Activated CD4-positive, alpha-beta memory T cell treated with anti-CD3 and anti-CD28 coated beads, Interleukin-2, amount 10 ng/mL, durations not matched to agents 7 days and 5 days (primary cell): ENCODE results near the gene COMMD1. TPM values are rescaled to one million over a fixed set of nuclear protein-coding genes. Genes with fewer than 3 reads are reported as not detected.
"Not testable (repeated sequence)": the region's sequence is repeated elsewhere in the genome, so short reads cannot be mapped to it uniquely, and the experiment has no call there.

Experiments used
- CTCF ChIA-PET: fragments of 350-600 bp; sonication (Branson Sonifier 250); formaldehyde crosslinking; loops from one replicate; lab custom pipeline; 2021; ENCODE audit warnings: antibody characterized with exemption, inconsistent platforms; lab: Charles Lee
- POLR2A ChIA-PET: fragments of 350-600 bp; sonication (Branson Sonifier 250); formaldehyde crosslinking; loops from one replicate; lab custom pipeline; 2021; ENCODE audit warnings: antibody characterized with exemption; lab: Charles Lee
- DNase-seq: peaks from one replicate; pipeline ENCODE4 v3.0.0-alpha.2; 2020
- H3K27ac Mint-ChIP-seq: one replicate; pipeline ENCODE4 v1.8.0; 2021; ENCODE audit warnings: mild to moderate bottlenecking, mixed read lengths
- H3K27me3 Mint-ChIP-seq: one replicate; pipeline ENCODE4 v1.8.0; 2021; ENCODE audit warnings: mixed read lengths
- H3K36me3 Mint-ChIP-seq: one replicate; pipeline ENCODE4 v1.8.0; 2021; ENCODE audit warnings: low read depth, mixed read lengths
- H3K4me1 Mint-ChIP-seq: one replicate; pipeline ENCODE4 v1.8.0; 2021; ENCODE audit warnings: mixed read lengths
- H3K4me3 Mint-ChIP-seq: one replicate; pipeline ENCODE4 v1.8.0; 2021; ENCODE audit warnings: mild to moderate bottlenecking, mixed read lengths
- H3K9me3 Mint-ChIP-seq: one replicate; pipeline ENCODE4 v1.8.0; 2021; ENCODE audit warnings: mixed read lengths
- total RNA-seq, 2 experiments: library from RNA; stranded (reverse); gene quantifications; one replicate each; pipeline ENCODE4 v1.2.3, GENCODE V29; 2021

COMMD1 gene
- total RNA-seq, 2 experiments from 2014 or later, result 25.4 to 26.9 TPM

- ChIA-PET CTCF (no interaction called here), POLR2A (no interaction called here)
- DNase-seq, result no peak
- Mint-ChIP-seq H3K36me3 (no peaks in the 10 kb centered on the region), H3K4me3 (no peak overlapping the region), H3K4me1 (no peaks in the 10 kb centered on the region), H3K27me3 (no peaks in the 10 kb centered on the region), H3K9me3 (no peaks in the 10 kb centered on the region), H3K27ac (no peak overlapping the region)
These were observed 124.4 kb downstream of the COMMD1 start for GRCh38 chr2:62029910-62030309.

GRCh38 chr2:62030902-62031301 is 125.4 kb downstream of the COMMD1 start:
- Mint-ChIP-seq H3K27ac (no peak overlapping the region), H3K4me3 (no peak overlapping the region), H3K4me1 (no peaks in the 10 kb centered on the region), H3K9me3 (no peaks in the 10 kb centered on the region), H3K36me3 (no peaks in the 10 kb centered on the region), H3K27me3 (no peaks in the 10 kb centered on the region)
- DNase-seq, result no peak
- POLR2A ChIA-PET, result no interaction called here
- CTCF ChIA-PET, result no interaction called here

GRCh38 chr2:62032096-62032495 is 126.6 kb downstream of the COMMD1 start:
- POLR2A ChIA-PET, result no interaction called here
- no peak overlapping the region for H3K4me3 Mint-ChIP-seq

GRCh38 chr2:62034715-62035114 is 129.2 kb downstream of the COMMD1 start:
- DNase-seq, result no peak
- H3K36me3 Mint-ChIP-seq, result no peaks in the 10 kb centered on the region
- no peaks in the 10 kb centered on the region for H3K27me3 Mint-ChIP-seq
- H3K4me3 Mint-ChIP-seq, result no peak overlapping the region
- ChIA-PET CTCF (no interaction called here), POLR2A (no interaction called here)
- H3K27ac Mint-ChIP-seq, result no peak overlapping the region
- no peaks in the 10 kb centered on the region for H3K9me3 Mint-ChIP-seq
- H3K4me1 Mint-ChIP-seq, result peaks cover 12% of the 10 kb centered on the region

More at GRCh38 chr2:62032096-62032495, 126.6 kb downstream of the COMMD1 start:
- no peak for DNase-seq
- Mint-ChIP-seq H3K27ac (no peak overlapping the region), H3K4me1 (no peaks in the 10 kb centered on the region), H3K27me3 (no peaks in the 10 kb centered on the region), H3K36me3 (no peaks in the 10 kb centered on the region), H3K9me3 (no peaks in the 10 kb centered on the region)
- CTCF ChIA-PET, result no interaction called here

GRCh38 chr2:62036229-62036628 is 130.8 kb downstream of the COMMD1 start:
- Mint-ChIP-seq H3K4me1 (peaks cover 16% of the 10 kb centered on the region), H3K27ac (no peak overlapping the region), H3K4me3 (no peak overlapping the region), H3K36me3 (no peaks in the 10 kb centered on the region), H3K9me3 (no peaks in the 10 kb centered on the region), H3K27me3 (no peaks in the 10 kb centered on the region)
- no peak for DNase-seq
- ChIA-PET CTCF (no interaction called here), POLR2A (no interaction called here)

- DNase-seq, result no peak
- POLR2A ChIA-PET, result no interaction called here
- Mint-ChIP-seq H3K9me3 (peaks cover 4% of the 10 kb centered on the region), H3K36me3 (no peaks in the 10 kb centered on the region), H3K4me1 (peaks cover 16% of the 10 kb centered on the region), H3K4me3 (no peak overlapping the region), H3K27me3 (no peaks in the 10 kb centered on the region), H3K27ac (no peak overlapping the region)
- CTCF ChIA-PET, result no interaction called here
These were observed 131.3 kb downstream of the COMMD1 start for GRCh38 chr2:62036761-62037250.

GRCh38 chr2:62038975-62039771 is 133.7 kb downstream of the COMMD1 start:
- no peaks in the 10 kb centered on the region for H3K27me3 Mint-ChIP-seq
- H3K4me1 Mint-ChIP-seq, result peaks cover 16% of the 10 kb centered on the region
- peak overlapping the region; percentile 63 for H3K27ac Mint-ChIP-seq
- H3K36me3 Mint-ChIP-seq, result peaks cover 2% of the 10 kb centered on the region
- H3K9me3 Mint-ChIP-seq, result peaks cover 6% of the 10 kb centered on the region
- peak; percentile 33 for DNase-seq
- ChIA-PET CTCF (interaction anchor here (1.4 kb wide), 2 partner anchors 10 to 16 kb away, joined by 3 read pairs; no protein-coding TSS in a partner anchor), POLR2A (interaction anchor here (1.0 kb wide), 1 partner anchor 157 kb away, joined by 3 read pairs; the partner anchor contains the start of gene B3GNT2)
- no peak overlapping the region for H3K4me3 Mint-ChIP-seq

- POLR2A ChIA-PET, result no interaction called here
- Mint-ChIP-seq H3K27ac (no peak overlapping the region), H3K27me3 (no peaks in the 10 kb centered on the region), H3K4me3 (no peak overlapping the region), H3K4me1 (peaks cover 16% of the 10 kb centered on the region), H3K9me3 (peaks cover 13% of the 10 kb centered on the region), H3K36me3 (peaks cover 6% of the 10 kb centered on the region)
- CTCF ChIA-PET, result no interaction called here
- DNase-seq, result no peak
These were observed 135.5 kb downstream of the COMMD1 start for GRCh38 chr2:62040926-62041325.

- H3K9me3 Mint-ChIP-seq, result peaks cover 13% of the 10 kb centered on the region
- H3K4me3 Mint-ChIP-seq, H3K27me3 Mint-ChIP-seq, POLR2A ChIA-PET, H3K36me3 Mint-ChIP-seq, CTCF ChIA-PET, H3K27ac Mint-ChIP-seq, DNase-seq: not testable (repeated sequence)
- peaks cover 16% of the 10 kb centered on the region for H3K4me1 Mint-ChIP-seq
These were observed 136.4 kb downstream of the COMMD1 start for GRCh38 chr2:62041701-62042385.

GRCh38 chr2:62042400-62042799 is 136.9 kb downstream of the COMMD1 start:
- H3K36me3 Mint-ChIP-seq, result peaks cover 6% of the 10 kb centered on the region
- peaks cover 13% of the 10 kb centered on the region for H3K9me3 Mint-ChIP-seq
- CTCF ChIA-PET, result no interaction called here
- H3K4me1 Mint-ChIP-seq, result peaks cover 16% of the 10 kb centered on the region
- DNase-seq, result no peak
- H3K4me3 Mint-ChIP-seq, result no peak overlapping the region
- POLR2A ChIA-PET, result no interaction called here
- H3K27ac Mint-ChIP-seq, result no peak overlapping the region
- no peaks in the 10 kb centered on the region for H3K27me3 Mint-ChIP-seq

- POLR2A ChIA-PET, result no interaction called here
- DNase-seq, result no peak
- CTCF ChIA-PET, result no interaction called here
- Mint-ChIP-seq H3K27me3 (no peaks in the 10 kb centered on the region), H3K27ac (no peak overlapping the region), H3K4me1 (peaks cover 16% of the 10 kb centered on the region), H3K36me3 (peaks cover 6% of the 10 kb centered on the region), H3K4me3 (no peak overlapping the region), H3K9me3 (peaks cover 13% of the 10 kb centered on the region)
These were observed 137.5 kb downstream of the COMMD1 start for GRCh38 chr2:62042944-62043343.

- H3K4me3 Mint-ChIP-seq, result no peak overlapping the region
- H3K27me3 Mint-ChIP-seq, result no peaks in the 10 kb centered on the region
- peaks cover 1% of the 10 kb centered on the region for H3K4me1 Mint-ChIP-seq
- no peak for DNase-seq
- H3K27ac Mint-ChIP-seq, result no peak overlapping the region
- peaks cover 13% of the 10 kb centered on the region for H3K9me3 Mint-ChIP-seq
- ChIA-PET POLR2A (no interaction called here), CTCF (no interaction called here)
- H3K36me3 Mint-ChIP-seq, result peaks cover 6% of the 10 kb centered on the region
These were observed 139.6 kb downstream of the COMMD1 start for GRCh38 chr2:62045017-62045543.

GRCh38 chr2:62046141-62046540 is 140.7 kb downstream of the COMMD1 start:
- H3K9me3 Mint-ChIP-seq, result peaks cover 13% of the 10 kb centered on the region
- ChIA-PET POLR2A (no interaction called here), CTCF (no interaction called here)
- H3K4me1 Mint-ChIP-seq, result no peaks in the 10 kb centered on the region
- H3K4me3 Mint-ChIP-seq, result no peak overlapping the region
- no peaks in the 10 kb centered on the region for H3K27me3 Mint-ChIP-seq
- DNase-seq, result no peak
- peaks cover 6% of the 10 kb centered on the region for H3K36me3 Mint-ChIP-seq
- H3K27ac Mint-ChIP-seq, result no peak overlapping the region
